GM12878 (cell line): ENCODE measurements around the gene CAMTA1. TPM values are rescaled to one million over a fixed set of nuclear protein-coding genes. Genes with fewer than 3 reads are reported as not detected.

Experiments
- ATAC-seq: fragments of 200-7000 bp; cut with Tn5 transposase; 3 replicates; pipeline ENCODE4 v1.9.1; 2020; ENCODE audit warnings: mild to moderate bottlenecking, moderate library complexity
- BruUV-seq: library from RNA; stranded (reverse); fragments of 400-500 nt; replicated peaks from 2 replicates; lab custom pipeline; 2021; lab: Mats Ljungman, UMichigan
- CTCF ChIA-PET: fragments of 300-600 bp; sonication (Branson Sonifier 250); formaldehyde crosslinking; extraction: SDS; loops from one replicate; lab custom pipeline; 2021; ENCODE audit warnings: inconsistent platforms; lab: Yijun Ruan, JAX
- POLR2A ChIA-PET: fragments of 350-600 bp; formaldehyde crosslinking; extraction: SDS; loops from one replicate; lab custom pipeline; 2021; ENCODE audit warnings: inconsistent platforms; lab: Charles Lee
- RAD21 ChIA-PET: fragments of 300-600 bp; sonication (Branson Sonifier 250); formaldehyde crosslinking; loops from one replicate; lab custom pipeline; 2023; ENCODE audit warnings: antibody characterized with exemption; ENCODE audit not compliant: unreplicated experiment; lab: Charles Lee
- SMC1A ChIA-PET: fragments of 300-600 bp; sonication (Branson Sonifier 250); formaldehyde crosslinking; loops from one replicate; lab custom pipeline; 2023; ENCODE audit not compliant: unreplicated experiment, uncharacterized antibody; lab: Charles Lee
- DNase-seq: peaks from one replicate; pipeline ENCODE4 v3.0.0-alpha.2; 2011; ENCODE audit warnings: low read depth, low spot score
- FAIRE-seq: peaks from 3 replicates; lab custom pipeline; 2011; peaks lifted over from hg19 to GRCh38; lab: Jason Lieb, UNC
- H2AFZ ChIP-seq: 2 replicates; pipeline ENCODE4 v1.6.0; 2011; ENCODE audit warnings: low read depth, low read length, control low read depth; ENCODE audit not compliant: control insufficient read depth
- H3K27ac ChIP-seq: 2 replicates; pipeline ENCODE4 v1.5.1; 2011; ENCODE audit warnings: control low read depth; ENCODE audit not compliant: control insufficient read depth, insufficient read depth
- H3K27me3 ChIP-seq, 2 experiments: replicated peaks in 1 of 2; 2 replicates each; pipeline versions ENCODE4 v1.6.0 to v1.6.1; 2011; ENCODE audit warnings: low read length in 1 of 2; ENCODE audit not compliant: control insufficient read depth in 2 of 2, insufficient read depth in 2 of 2
- H3K36me3 ChIP-seq, 2 experiments: 2 replicates each; pipeline ENCODE4 v1.5.1; 2011; ENCODE audit warnings: low read length in 1 of 2; ENCODE audit not compliant: control insufficient read depth in 2 of 2, insufficient read depth in 2 of 2
- H3K4me1 ChIP-seq: 2 replicates; pipeline ENCODE4 v1.6.1; 2011; ENCODE audit warnings: mild to moderate bottlenecking, low read length, moderate library complexity, mixed read lengths; ENCODE audit not compliant: control insufficient read depth, insufficient read depth
- H3K4me2 ChIP-seq: 2 replicates; pipeline ENCODE4 v1.6.0; 2011; ENCODE audit warnings: control low read depth; ENCODE audit not compliant: control insufficient read depth, insufficient read depth
- H3K4me3 ChIP-seq: fragments of 200-600 bp; sonication (generic); 2 replicates; pipeline ENCODE4 v1.5.1; 2016
- H3K79me2 ChIP-seq: 2 replicates; pipeline ENCODE4 v1.6.0; 2011; ENCODE audit warnings: low read length; ENCODE audit not compliant: control insufficient read depth, insufficient read depth
- H3K9ac ChIP-seq: 2 replicates; pipeline ENCODE4 v1.8.0; 2011; ENCODE audit warnings: low read length, control low read depth, mixed read lengths; ENCODE audit not compliant: control insufficient read depth, insufficient read depth
- H3K9me3 ChIP-seq: replicated peaks from 3 replicates; pipeline ENCODE4 v1.5.1; 2011; ENCODE audit warnings: mild to moderate bottlenecking, low read length; ENCODE audit not compliant: control insufficient read depth, insufficient read depth
- H4K20me1 ChIP-seq: 2 replicates; pipeline ENCODE4 v1.6.0; 2011; ENCODE audit not compliant: control insufficient read depth, insufficient read depth
- CHD2 ChIP-seq: IDR thresholded peaks from 2 replicates; pipeline ENCODE4 v1.6.1; 2011; ENCODE audit warnings: low read depth, low read length, improper control_type of control experiment, borderline replicate concordance
- MXI1 ChIP-seq: fragments of 150-350 bp; IDR thresholded peaks from 2 replicates; pipeline ENCODE4 v1.6.1; 2011; ENCODE audit warnings: low read depth, mild to moderate bottlenecking, inconsistent platforms, low read length, improper control_type of control experiment
- RAD51 ChIP-seq: fragments of 450-650 bp; IDR thresholded peaks from 2 replicates; pipeline ENCODE4 v1.6.1; 2016; ENCODE audit warnings: moderate library complexity, mild to moderate bottlenecking, inconsistent platforms
- WGBS: methylation state at CpG from one replicate; pipeline ENCODE4 v1.1.6; 2016; ENCODE audit warnings: low lambda C conversion rate; ENCODE audit not compliant: insufficient replicate concordance, insufficient coverage; ENCODE audit errors: missing lambda C conversion rate; 5-methylcytosine and 5-hydroxymethylcytosine counted together
- in situ Hi-C: fragments of 300-500 bp; cut with MboI; formaldehyde crosslinking; loops from 9 replicates; pipeline ENCODE4 v1.14.3; 2018; ENCODE audit warnings: mixed read lengths
- intact Hi-C: fragments of 100-400 bp; cut with micrococcal nuclease; formaldehyde crosslinking; loops from one replicate; pipeline ENCODE4 v1.14.2; 2022; ENCODE audit not compliant: unreplicated experiment
- polyA plus RNA-seq, 11 experiments: library from polyadenylated mRNA; depleted of rRNA in 4 of 11; unstranded in 6 of 11; stranded (reverse) in 5 of 11; fragments of >200 nt; fragmentation: Nextera tagmentation in 4 of 11; fragmentation: Illumina TruSeq in 1 of 11; extraction: Ambion mirVana in 4 of 11; extraction: Trizol in 1 of 11; gene quantifications; 1 replicate in 1 of 11; 2 replicates in 10 of 11; pipeline versions ENCODE4 v1.2.1 to v1.2.3, GENCODE V29; 2011 to 2016; ENCODE audit warnings: inconsistent platforms in 2 of 11, missing spikeins in 2 of 11, low read depth in 1 of 11
- total RNA-seq, 4 experiments: library from RNA; depleted of rRNA in 3 of 4; stranded (reverse); fragments of >200 nt in 3 of 4; fragmentation: Illumina TruSeq in 1 of 4; extraction: Trizol in 1 of 4; gene quantifications; 2 replicates each; pipeline versions ENCODE4 v1.2.1 to v1.2.3, GENCODE V29; 2013 to 2021
- TF ChIP-seq, protein P1 (sequence below): IDR thresholded peaks from 2 replicates; pipeline ENCODE4 v1.6.1; 2012; ENCODE audit warnings: low read length, inconsistent platforms
- TF ChIP-seq, protein P2 (sequence below): fragments of 450-650 bp; formaldehyde crosslinking; IDR thresholded peaks from 2 replicates; pipeline ENCODE4 v1.5.0; 2022; ENCODE audit warnings: mild to moderate bottlenecking, missing genetic modification characterization
- TF ChIP-seq, protein P3 (sequence below): IDR thresholded peaks from 2 replicates; pipeline ENCODE4 v1.6.1; 2011; ENCODE audit warnings: mild to moderate bottlenecking, low read depth, low read length, moderate library complexity; ENCODE audit not compliant: insufficient replicate concordance
- TF ChIP-seq, protein P4 (sequence below): fragments of 450-650 bp; IDR thresholded peaks from 2 replicates; pipeline ENCODE4 v1.6.1; 2017; ENCODE audit warnings: antibody characterized with exemption, mild to moderate bottlenecking, moderate library complexity

Gene CAMTA1
- total and polyA plus RNA-seq, 10 of the 15 experiments (the other 5 are each of a cell fraction or from before 2014, with no cell fraction given): 37.7 to 148 (median 76.4) TPM

DNA sequence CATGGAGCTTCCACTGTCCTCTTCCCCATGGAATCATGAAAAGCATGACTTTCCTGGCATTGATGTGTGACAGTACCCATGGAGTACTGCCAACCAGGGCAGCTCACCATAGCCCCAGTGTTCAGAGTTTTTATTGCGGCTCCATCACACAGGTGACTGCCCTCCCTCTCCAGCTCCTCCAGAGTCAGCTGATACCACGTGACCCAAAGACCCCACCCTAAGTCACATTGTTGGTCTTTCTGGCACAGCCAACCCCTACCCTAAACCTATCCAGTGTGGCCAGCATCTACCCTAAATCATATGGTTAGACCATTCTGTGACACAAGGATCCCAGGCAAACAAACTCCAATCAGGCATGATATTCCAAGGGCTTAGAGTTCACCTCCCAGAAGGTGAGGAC is 908.4 kb downstream of the CAMTA1 start:
- Histone ChIP-seq H3K4me2 (no peak overlapping the region), H3K4me3 (no peak overlapping the region), H3K79me2 (no peaks in the 10 kb centered on the region), H3K9me3 (no peaks in the 10 kb centered on the region; the same call in 2 of the 3 replicates), H2AFZ (no peak overlapping the region), H3K36me3 (no peaks in the 10 kb centered on the region), H3K27me3 (no peaks in the 10 kb centered on the region; a peak in 2 of 4 replicates), H4K20me1 (no peaks in the 10 kb centered on the region), H3K4me1 (no peaks in the 10 kb centered on the region), H3K27ac (no peak overlapping the region), H3K9ac (no peak overlapping the region)
- in situ Hi-C loops: no loop called here
- BruUV-seq: no TSS peak
- TF ChIP-seq CHD2 (no peak), MXI1 (no peak), RAD51 (no peak)
- TF ChIP-seq, protein P1, sequence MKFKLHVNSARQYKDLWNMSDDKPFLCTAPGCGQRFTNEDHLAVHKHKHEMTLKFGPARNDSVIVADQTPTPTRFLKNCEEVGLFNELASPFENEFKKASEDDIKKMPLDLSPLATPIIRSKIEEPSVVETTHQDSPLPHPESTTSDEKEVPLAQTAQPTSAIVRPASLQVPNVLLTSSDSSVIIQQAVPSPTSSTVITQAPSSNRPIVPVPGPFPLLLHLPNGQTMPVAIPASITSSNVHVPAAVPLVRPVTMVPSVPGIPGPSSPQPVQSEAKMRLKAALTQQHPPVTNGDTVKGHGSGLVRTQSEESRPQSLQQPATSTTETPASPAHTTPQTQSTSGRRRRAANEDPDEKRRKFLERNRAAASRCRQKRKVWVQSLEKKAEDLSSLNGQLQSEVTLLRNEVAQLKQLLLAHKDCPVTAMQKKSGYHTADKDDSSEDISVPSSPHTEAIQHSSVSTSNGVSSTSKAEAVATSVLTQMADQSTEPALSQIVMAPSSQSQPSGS: no peak
- TF ChIP-seq, protein P2, sequence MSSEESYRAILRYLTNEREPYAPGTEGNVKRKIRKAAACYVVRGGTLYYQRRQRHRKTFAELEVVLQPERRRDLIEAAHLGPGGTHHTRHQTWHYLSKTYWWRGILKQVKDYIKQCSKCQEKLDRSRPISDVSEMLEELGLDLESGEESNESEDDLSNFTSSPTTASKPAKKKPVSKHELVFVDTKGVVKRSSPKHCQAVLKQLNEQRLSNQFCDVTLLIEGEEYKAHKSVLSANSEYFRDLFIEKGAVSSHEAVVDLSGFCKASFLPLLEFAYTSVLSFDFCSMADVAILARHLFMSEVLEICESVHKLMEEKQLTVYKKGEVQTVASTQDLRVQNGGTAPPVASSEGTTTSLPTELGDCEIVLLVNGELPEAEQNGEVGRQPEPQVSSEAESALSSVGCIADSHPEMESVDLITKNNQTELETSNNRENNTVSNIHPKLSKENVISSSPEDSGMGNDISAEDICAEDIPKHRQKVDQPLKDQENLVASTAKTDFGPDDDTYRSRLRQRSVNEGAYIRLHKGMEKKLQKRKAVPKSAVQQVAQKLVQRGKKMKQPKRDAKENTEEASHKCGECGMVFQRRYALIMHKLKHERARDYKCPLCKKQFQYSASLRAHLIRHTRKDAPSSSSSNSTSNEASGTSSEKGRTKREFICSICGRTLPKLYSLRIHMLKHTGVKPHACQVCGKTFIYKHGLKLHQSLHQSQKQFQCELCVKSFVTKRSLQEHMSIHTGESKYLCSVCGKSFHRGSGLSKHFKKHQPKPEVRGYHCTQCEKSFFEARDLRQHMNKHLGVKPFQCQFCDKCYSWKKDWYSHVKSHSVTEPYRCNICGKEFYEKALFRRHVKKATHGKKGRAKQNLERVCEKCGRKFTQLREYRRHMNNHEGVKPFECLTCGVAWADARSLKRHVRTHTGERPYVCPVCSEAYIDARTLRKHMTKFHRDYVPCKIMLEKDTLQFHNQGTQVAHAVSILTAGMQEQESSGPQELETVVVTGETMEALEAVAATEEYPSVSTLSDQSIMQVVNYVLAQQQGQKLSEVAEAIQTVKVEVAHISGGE (CRISPR knock-in tag): no peak
- TF ChIP-seq, protein P3, sequence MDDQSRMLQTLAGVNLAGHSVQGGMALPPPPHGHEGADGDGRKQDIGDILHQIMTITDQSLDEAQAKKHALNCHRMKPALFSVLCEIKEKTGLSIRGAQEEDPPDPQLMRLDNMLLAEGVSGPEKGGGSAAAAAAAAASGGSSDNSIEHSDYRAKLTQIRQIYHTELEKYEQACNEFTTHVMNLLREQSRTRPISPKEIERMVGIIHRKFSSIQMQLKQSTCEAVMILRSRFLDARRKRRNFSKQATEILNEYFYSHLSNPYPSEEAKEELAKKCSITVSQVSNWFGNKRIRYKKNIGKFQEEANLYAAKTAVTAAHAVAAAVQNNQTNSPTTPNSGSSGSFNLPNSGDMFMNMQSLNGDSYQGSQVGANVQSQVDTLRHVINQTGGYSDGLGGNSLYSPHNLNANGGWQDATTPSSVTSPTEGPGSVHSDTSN: no peak
- TF ChIP-seq, protein P4, sequence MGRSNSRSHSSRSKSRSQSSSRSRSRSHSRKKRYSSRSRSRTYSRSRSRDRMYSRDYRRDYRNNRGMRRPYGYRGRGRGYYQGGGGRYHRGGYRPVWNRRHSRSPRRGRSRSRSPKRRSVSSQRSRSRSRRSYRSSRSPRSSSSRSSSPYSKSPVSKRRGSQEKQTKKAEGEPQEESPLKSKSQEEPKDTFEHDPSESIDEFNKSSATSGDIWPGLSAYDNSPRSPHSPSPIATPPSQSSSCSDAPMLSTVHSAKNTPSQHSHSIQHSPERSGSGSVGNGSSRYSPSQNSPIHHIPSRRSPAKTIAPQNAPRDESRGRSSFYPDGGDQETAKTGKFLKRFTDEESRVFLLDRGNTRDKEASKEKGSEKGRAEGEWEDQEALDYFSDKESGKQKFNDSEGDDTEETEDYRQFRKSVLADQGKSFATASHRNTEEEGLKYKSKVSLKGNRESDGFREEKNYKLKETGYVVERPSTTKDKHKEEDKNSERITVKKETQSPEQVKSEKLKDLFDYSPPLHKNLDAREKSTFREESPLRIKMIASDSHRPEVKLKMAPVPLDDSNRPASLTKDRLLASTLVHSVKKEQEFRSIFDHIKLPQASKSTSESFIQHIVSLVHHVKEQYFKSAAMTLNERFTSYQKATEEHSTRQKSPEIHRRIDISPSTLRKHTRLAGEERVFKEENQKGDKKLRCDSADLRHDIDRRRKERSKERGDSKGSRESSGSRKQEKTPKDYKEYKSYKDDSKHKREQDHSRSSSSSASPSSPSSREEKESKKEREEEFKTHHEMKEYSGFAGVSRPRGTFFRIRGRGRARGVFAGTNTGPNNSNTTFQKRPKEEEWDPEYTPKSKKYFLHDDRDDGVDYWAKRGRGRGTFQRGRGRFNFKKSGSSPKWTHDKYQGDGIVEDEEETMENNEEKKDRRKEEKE: no peak
- ChIA-PET SMC1A (no interaction called here), RAD21 (no interaction called here), CTCF (interaction anchor here (0.5 kb wide), 1 partner anchor 1032 kb away, joined by 3 read pairs; no protein-coding TSS in a partner anchor), POLR2A (no interaction called here)
- FAIRE-seq (no peak), ATAC-seq (no peak), DNase-seq (no peak)
- intact Hi-C loops: no loop called here
- WGBS: 0% methylated on average over 2 of the region's 2 CpGs
